ENCODE measurements around the gene EVI2A.

EVI2A gene

DNA sequence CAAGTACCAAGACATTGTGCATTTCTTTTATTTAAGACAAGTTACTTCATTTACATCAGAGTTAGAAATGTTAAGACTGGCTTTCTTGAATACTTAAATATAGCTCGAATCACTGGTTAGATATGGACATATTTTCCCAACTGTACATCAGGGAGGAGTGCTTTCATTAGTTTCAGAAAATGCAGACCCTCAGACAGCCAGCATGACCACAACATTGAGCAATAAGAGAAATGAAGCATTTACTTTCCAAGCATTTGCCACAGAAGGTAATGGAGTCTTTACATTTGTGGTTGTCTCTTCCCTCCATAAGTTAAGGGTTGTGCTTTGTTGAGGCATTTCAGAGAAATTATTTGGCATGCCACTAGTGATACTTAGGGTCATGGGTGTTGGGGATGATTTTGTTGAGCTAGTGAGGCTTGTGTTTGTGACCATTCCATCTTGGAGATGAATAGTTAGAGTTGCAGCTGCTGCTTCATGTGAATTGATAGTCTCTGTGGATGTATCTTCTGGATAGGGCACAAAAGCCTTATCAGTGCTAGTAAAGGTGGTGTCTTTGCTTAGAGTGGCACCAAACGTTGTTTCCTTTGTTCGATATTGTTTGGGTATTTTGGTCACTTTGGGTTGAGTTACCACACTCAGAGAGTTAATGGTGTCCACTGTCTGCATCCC is 26.5 kb downstream of the EVI2A start:
- Histone ChIP-seq H3K9ac (ENCODE audit: low read depth, low read length, poor library complexity) (no peak overlapping the region), H2BK120ac (ENCODE audit: low read depth, low read length) (no peak overlapping the region), H2BK15ac (ENCODE audit: low read length) (no peak overlapping the region), H4K91ac (ENCODE audit: low read depth, low read length, poor library complexity) (no peak overlapping the region), H3K4ac (ENCODE audit: low read length) (no peak overlapping the region), H3K9me3 (replicated peaks in 1 of 2; ENCODE audit: control insufficient read depth in 2 of 2, insufficient read depth in 1 of 2, low read depth in 1 of 2, low read length in 2 of 2) (no peaks in the 10 kb centered on the region), H2AK5ac (ENCODE audit: low read depth, low read length) (no peak overlapping the region), H3K27ac (replicated peaks; ENCODE audit: low read length) (no peak overlapping the region), H3K4me3 (ENCODE audit: low read length in 2 of 2) (no peak overlapping the region), H2BK12ac (ENCODE audit: low read length) (no peak overlapping the region), H3K27me3 (ENCODE audit: control insufficient read depth in 3 of 3, insufficient read depth in 3 of 3, low read depth in 1 of 3, low read length in 3 of 3) (no peaks in the 10 kb centered on the region), H3K36me3 (replicated peaks in 1 of 2; ENCODE audit: control insufficient read depth in 2 of 2, insufficient read depth in 2 of 2, low read length in 2 of 2) (peaks cover 3 to 13% of the 10 kb centered on the region in 2 donors), H3K4me2 (ENCODE audit: insufficient read depth, low read length, poor library complexity, severe bottlenecking) (no peak overlapping the region), H2BK5ac (ENCODE audit: low read length) (no peak overlapping the region), H4K8ac (ENCODE audit: low read depth, low read length) (no peak overlapping the region), H3K79me1 (ENCODE audit: low read depth, low read length) (no peaks in the 10 kb centered on the region), H3K14ac (ENCODE audit: low read length) (no peak overlapping the region), H2AFZ (ENCODE audit: low read length) (no peak overlapping the region), H3K23ac (ENCODE audit: low read depth, low read length, poor library complexity) (no peak overlapping the region), H3K4me1 (ENCODE audit: control insufficient read depth in 2 of 2, insufficient read depth in 1 of 2, low read depth in 1 of 2, low read length in 2 of 2) (peaks cover 0 to 2% of the 10 kb centered on the region in 2 donors), H3K18ac (ENCODE audit: low read length) (no peak overlapping the region)
- no CpG with 5 or more reads among the region's 3 CpGs for WGBS, 2 donors (ENCODE audit: extremely low coverage in 2 of 2, insufficient read length in 2 of 2, insufficient replicate concordance in 1 of 2)
- no peak for DNase-seq (ENCODE audit: low spot score)

DNA sequence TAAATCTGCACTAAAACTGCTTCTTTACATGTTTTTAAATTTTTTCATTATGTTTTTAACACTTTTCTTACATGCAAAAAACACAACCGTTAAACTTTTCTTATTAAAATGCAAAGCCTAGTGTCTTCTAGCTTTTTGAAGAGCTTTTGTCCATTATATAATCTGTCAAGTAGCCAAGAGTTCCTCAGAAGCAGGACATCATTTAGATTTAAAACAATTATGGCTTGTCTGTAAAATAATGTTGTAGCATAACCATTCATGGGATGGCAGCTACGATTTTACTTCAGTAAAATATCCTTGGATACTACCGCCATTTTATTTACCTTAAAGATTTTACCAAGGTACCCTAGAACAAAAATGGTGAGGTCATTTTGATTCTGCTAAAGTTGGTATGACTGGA is 27.2 kb downstream of the EVI2A start:
- Histone ChIP-seq H3K14ac (ENCODE audit: low read length) (no peak overlapping the region), H3K36me3 (replicated peaks in 1 of 2; ENCODE audit: control insufficient read depth in 2 of 2, insufficient read depth in 2 of 2, low read length in 2 of 2) (peaks cover 3 to 13% of the 10 kb centered on the region in 2 donors), H2BK15ac (ENCODE audit: low read length) (no peak overlapping the region), H3K4me3 (ENCODE audit: low read length in 2 of 2) (no peak overlapping the region), H3K4me1 (ENCODE audit: control insufficient read depth in 2 of 2, insufficient read depth in 1 of 2, low read depth in 1 of 2, low read length in 2 of 2) (peaks cover 0 to 2% of the 10 kb centered on the region in 2 donors), H3K18ac (ENCODE audit: low read length) (no peak overlapping the region), H3K9ac (ENCODE audit: low read depth, low read length, poor library complexity) (no peak overlapping the region), H3K79me1 (ENCODE audit: low read depth, low read length) (no peaks in the 10 kb centered on the region), H2BK5ac (ENCODE audit: low read length) (no peak overlapping the region), H2AK5ac (ENCODE audit: low read depth, low read length) (no peak overlapping the region), H4K8ac (ENCODE audit: low read depth, low read length) (no peak overlapping the region), H3K23ac (ENCODE audit: low read depth, low read length, poor library complexity) (no peak overlapping the region), H3K27ac (replicated peaks; ENCODE audit: low read length) (no peak overlapping the region), H4K91ac (ENCODE audit: low read depth, low read length, poor library complexity) (no peak overlapping the region), H2BK12ac (ENCODE audit: low read length) (no peak overlapping the region), H3K4me2 (ENCODE audit: insufficient read depth, low read length, poor library complexity, severe bottlenecking) (no peak overlapping the region), H2BK120ac (ENCODE audit: low read depth, low read length) (no peak overlapping the region), H3K4ac (ENCODE audit: low read length) (no peak overlapping the region), H3K27me3 (ENCODE audit: control insufficient read depth in 3 of 3, insufficient read depth in 3 of 3, low read depth in 1 of 3, low read length in 3 of 3) (no peaks in the 10 kb centered on the region), H2AFZ (ENCODE audit: low read length) (no peak overlapping the region), H3K9me3 (replicated peaks in 1 of 2; ENCODE audit: control insufficient read depth in 2 of 2, insufficient read depth in 1 of 2, low read depth in 1 of 2, low read length in 2 of 2) (no peaks in the 10 kb centered on the region)
- WGBS, 2 donors (ENCODE audit: extremely low coverage in 2 of 2, insufficient read length in 2 of 2, insufficient replicate concordance in 1 of 2), result 100% methylated on average over 1 of the region's 3 CpGs; no CpG with 5 or more reads in 1 of the 2 donors
- DNase-seq (ENCODE audit: low spot score), result no peak

DNA sequence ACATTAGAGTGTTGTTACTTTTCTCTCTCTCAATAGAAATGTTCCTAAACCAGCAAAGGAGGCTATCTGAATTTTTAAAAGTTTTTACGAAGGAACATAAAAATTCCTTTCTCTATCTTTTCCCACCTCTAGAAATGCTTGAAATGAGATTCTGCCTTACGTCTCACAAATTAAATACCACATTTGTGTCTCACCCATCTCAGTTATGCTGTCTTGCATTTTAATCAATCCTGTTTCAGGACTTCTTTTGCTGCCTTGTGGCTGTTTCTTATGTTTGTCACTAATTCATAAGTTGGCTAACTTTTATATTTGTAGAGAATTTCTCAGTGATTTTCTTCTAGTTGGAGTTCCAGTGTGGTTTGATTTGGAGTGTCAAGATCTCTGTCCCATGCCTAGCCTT is 27.8 kb downstream of the EVI2A start:
- Histone ChIP-seq H3K23ac (ENCODE audit: low read depth, low read length, poor library complexity) (no peak overlapping the region), H3K36me3 (replicated peaks in 1 of 2; ENCODE audit: control insufficient read depth in 2 of 2, insufficient read depth in 2 of 2, low read length in 2 of 2) (peaks cover 3 to 13% of the 10 kb centered on the region in 2 donors), H3K4ac (ENCODE audit: low read length) (no peak overlapping the region), H3K4me1 (ENCODE audit: control insufficient read depth in 2 of 2, insufficient read depth in 1 of 2, low read depth in 1 of 2, low read length in 2 of 2) (peaks cover 0 to 2% of the 10 kb centered on the region in 2 donors), H4K8ac (ENCODE audit: low read depth, low read length) (no peak overlapping the region), H2BK12ac (ENCODE audit: low read length) (no peak overlapping the region), H3K27ac (replicated peaks; ENCODE audit: low read length) (no peak overlapping the region), H3K4me2 (ENCODE audit: insufficient read depth, low read length, poor library complexity, severe bottlenecking) (no peak overlapping the region), H3K27me3 (ENCODE audit: control insufficient read depth in 3 of 3, insufficient read depth in 3 of 3, low read depth in 1 of 3, low read length in 3 of 3) (no peaks in the 10 kb centered on the region), H3K9ac (ENCODE audit: low read depth, low read length, poor library complexity) (no peak overlapping the region), H2AFZ (ENCODE audit: low read length) (no peak overlapping the region), H2BK120ac (ENCODE audit: low read depth, low read length) (no peak overlapping the region), H2BK5ac (ENCODE audit: low read length) (no peak overlapping the region), H3K14ac (ENCODE audit: low read length) (no peak overlapping the region), H4K91ac (ENCODE audit: low read depth, low read length, poor library complexity) (no peak overlapping the region), H3K18ac (ENCODE audit: low read length) (no peak overlapping the region), H3K79me1 (ENCODE audit: low read depth, low read length) (no peaks in the 10 kb centered on the region), H2AK5ac (ENCODE audit: low read depth, low read length) (no peak overlapping the region), H3K4me3 (ENCODE audit: low read length in 2 of 2) (no peak overlapping the region), H3K9me3 (replicated peaks in 1 of 2; ENCODE audit: control insufficient read depth in 2 of 2, insufficient read depth in 1 of 2, low read depth in 1 of 2, low read length in 2 of 2) (no peaks in the 10 kb centered on the region), H2BK15ac (ENCODE audit: low read length) (no peak overlapping the region)
- DNase-seq (ENCODE audit: low spot score), result no peak
- no CpG with 5 or more reads among the region's 2 CpGs for WGBS, 2 donors (ENCODE audit: extremely low coverage in 2 of 2, insufficient read length in 2 of 2, insufficient replicate concordance in 1 of 2)

DNA sequence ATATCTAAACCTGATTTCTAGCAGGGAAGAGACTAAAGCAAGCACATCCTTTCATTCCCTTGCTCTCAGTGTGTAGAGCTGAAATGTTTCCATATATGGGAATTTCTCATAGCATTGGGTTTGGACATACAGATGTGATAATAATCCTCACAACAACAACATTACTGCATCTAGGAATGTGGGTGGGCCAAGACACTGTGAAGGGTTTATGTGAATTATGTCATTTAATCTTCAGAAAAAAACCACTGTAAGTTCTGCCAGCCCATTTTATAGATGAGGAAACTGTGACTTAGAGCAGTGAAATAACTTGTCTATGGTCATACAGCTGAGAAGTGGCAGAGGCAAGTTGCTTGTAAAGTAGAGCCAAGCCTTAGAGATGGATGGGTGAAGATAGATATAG is 29.6 kb downstream of the EVI2A start:
- Histone ChIP-seq H3K4me3 (ENCODE audit: low read length in 2 of 2) (no peak overlapping the region), H4K91ac (ENCODE audit: low read depth, low read length, poor library complexity) (no peak overlapping the region), H2BK15ac (ENCODE audit: low read length) (no peak overlapping the region), H3K23ac (ENCODE audit: low read depth, low read length, poor library complexity) (no peak overlapping the region), H4K8ac (ENCODE audit: low read depth, low read length) (no peak overlapping the region), H3K9me3 (replicated peaks in 1 of 2; ENCODE audit: control insufficient read depth in 2 of 2, insufficient read depth in 1 of 2, low read depth in 1 of 2, low read length in 2 of 2) (no peaks in the 10 kb centered on the region), H3K27me3 (ENCODE audit: control insufficient read depth in 3 of 3, insufficient read depth in 3 of 3, low read depth in 1 of 3, low read length in 3 of 3) (no peaks in the 10 kb centered on the region), H3K4me1 (ENCODE audit: control insufficient read depth in 2 of 2, insufficient read depth in 1 of 2, low read depth in 1 of 2, low read length in 2 of 2) (peaks cover 0 to 2% of the 10 kb centered on the region in 2 donors), H2AK5ac (ENCODE audit: low read depth, low read length) (no peak overlapping the region), H2BK5ac (ENCODE audit: low read length) (no peak overlapping the region), H3K14ac (ENCODE audit: low read length) (no peak overlapping the region), H3K18ac (ENCODE audit: low read length) (no peak overlapping the region), H3K9ac (ENCODE audit: low read depth, low read length, poor library complexity) (no peak overlapping the region), H2BK120ac (ENCODE audit: low read depth, low read length) (no peak overlapping the region), H3K27ac (replicated peaks; ENCODE audit: low read length) (no peak overlapping the region), H2BK12ac (ENCODE audit: low read length) (no peak overlapping the region), H3K4ac (ENCODE audit: low read length) (no peak overlapping the region), H3K36me3 (replicated peaks in 1 of 2; ENCODE audit: control insufficient read depth in 2 of 2, insufficient read depth in 2 of 2, low read length in 2 of 2) (peaks cover 3 to 20% of the 10 kb centered on the region in 2 donors), H3K4me2 (ENCODE audit: insufficient read depth, low read length, poor library complexity, severe bottlenecking) (no peak overlapping the region), H2AFZ (ENCODE audit: low read length) (no peak overlapping the region), H3K79me1 (ENCODE audit: low read depth, low read length) (no peaks in the 10 kb centered on the region)
- no peak for DNase-seq (ENCODE audit: low spot score)

All from neuronal stem cell (in vitro differentiated cells).